Measurements from ENCODE around the gene ATG9B.
A peak's percentile ranks its signal among the peaks of the same experiment; 100 is the strongest.

The ATG9B gene

DNA sequence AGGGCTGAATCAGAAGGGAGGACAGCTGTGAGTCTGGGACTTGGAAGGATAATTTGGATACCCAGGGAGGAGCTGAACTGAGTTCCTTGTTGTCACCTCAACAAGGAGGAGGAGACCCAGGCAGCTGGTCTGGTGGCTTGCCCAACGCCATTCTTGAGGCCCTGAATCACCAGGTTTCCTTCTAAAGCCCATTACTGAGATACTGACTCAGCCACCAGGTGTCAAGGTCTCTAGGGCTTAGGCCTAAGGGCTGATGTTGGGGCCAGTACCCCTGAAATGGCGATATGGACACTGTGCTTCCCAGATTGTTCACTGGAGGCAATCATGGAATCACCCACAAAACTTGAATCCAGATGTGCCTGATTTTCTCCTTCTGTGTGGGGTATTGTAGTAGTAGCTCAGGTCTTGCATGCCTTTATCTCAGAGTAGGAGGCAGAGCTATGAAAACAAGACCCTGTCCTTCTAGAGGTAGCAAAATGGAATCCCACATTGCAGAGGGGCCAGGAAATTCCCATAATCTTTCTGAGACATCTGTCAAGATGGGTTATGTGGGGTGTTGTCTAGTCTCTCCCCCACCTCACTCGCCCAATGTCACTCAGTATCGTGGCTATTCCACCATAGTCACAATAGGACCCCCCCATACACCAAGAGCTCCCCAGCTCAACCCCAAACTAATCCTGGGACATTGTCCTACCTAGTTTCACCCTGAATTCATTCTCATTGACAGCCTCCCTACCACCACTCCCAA lies 1.8 kb upstream of the ATG9B start:
- DNase-seq (ENCODE audit: low spot score), result no peak
- no peak overlapping the region for H3K27ac ChIP-seq
- H3K4me3 ChIP-seq, result no peak overlapping the region
- no peak for TF ChIP-seq CTCF (IDR thresholded peaks at IDR 0.05)

DNA sequence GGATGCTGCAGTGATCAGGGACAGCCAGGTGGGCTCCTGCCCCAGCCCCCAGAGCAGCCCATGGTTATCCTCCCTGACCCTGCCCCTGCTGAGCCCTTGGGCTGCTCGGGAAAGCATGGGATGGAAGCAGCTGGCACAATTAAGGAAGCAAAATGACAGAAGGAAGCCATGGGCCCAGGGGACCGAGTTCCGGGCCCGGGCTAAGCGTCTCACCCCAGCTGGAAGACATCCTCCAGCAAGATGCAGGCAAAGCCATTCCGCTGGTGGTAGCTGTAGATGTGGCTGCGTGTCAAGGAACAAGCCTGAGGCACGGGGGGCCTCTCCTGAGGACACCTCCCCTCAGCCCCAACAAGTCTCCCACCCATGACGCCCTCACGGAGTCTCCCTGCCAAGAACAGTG lies 1.1 kb downstream of the ATG9B start:
- no peak for TF ChIP-seq CTCF (IDR thresholded peaks at IDR 0.05)
- H3K27ac ChIP-seq, result no peak overlapping the region
- no peak for DNase-seq (ENCODE audit: low spot score)
- H3K4me3 ChIP-seq, result no peak overlapping the region

DNA sequence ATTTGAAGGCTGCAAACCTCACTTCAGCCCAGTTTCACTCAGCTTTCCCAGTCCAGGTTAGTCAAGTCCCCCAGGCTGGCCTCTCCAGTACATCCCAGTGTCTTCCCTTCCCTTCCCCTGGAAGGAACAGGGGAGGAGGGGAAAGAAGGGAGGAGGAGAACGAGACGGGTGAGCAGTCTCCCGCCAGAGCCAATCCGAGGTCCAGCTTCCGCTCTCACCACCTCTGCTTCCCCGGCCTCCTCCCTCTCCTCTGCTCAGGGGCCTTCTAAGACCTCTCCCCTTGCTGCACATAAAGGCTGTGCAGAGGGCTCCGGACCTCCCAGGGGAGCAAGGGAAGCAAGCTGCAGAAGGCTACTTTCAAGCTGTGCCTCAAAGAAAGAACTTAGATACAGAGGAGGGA lies 4.1 kb downstream of the ATG9B start:
- no peak overlapping the region for H3K4me3 ChIP-seq
- no peak for TF ChIP-seq CTCF (IDR thresholded peaks at IDR 0.05)
- no peak for DNase-seq (ENCODE audit: low spot score)

GRCh38 chr7:151019130-151019447 lies 5.2 kb downstream of the ATG9B start:
- no peak for TF ChIP-seq CTCF (IDR thresholded peaks at IDR 0.05)
- no peak for DNase-seq (ENCODE audit: low spot score)
- H3K4me3 ChIP-seq, result peak overlapping the region; percentile 63
- no peak overlapping the region for H3K27ac ChIP-seq

More for the DNA sequence above, 4.1 kb downstream of the ATG9B start:
- no peak overlapping the region for H3K27ac ChIP-seq

DNA sequence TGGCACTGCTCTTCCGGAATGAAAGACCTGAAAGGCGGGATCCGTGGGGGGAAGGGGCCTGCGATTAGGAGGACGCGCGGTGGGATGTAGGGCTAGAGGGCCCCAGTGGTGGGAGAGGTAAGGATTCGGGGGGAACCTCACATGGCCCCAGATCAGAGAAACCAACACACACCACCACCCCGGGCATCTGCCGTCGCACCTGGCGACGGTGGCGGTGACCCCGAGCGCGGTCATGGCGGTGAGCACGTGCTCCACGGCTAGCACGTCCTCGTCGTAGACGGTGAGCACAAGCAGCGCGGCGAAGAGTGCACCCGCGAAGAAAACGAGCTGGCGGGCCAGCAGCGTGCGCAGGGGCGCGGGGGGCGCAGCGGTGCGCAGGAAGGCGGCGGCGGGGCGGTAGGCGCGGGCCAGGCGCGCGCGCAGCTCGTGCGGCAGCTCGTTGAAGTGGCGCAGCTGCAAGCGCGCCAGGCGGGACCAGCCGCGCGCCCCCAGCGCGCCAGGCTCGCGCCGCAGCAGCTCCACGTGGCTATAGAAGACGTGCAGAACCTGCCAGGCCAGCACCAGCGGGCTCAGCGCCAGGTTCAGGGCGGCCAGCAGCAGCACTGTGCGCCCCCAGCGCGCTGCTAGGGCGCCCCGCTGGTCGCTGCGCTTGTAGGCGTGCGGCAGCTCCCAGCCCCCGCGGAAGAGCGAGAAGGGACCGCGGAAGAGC lies 5.7 kb downstream of the ATG9B start:
- no peak for DNase-seq (ENCODE audit: low spot score)
- H3K27ac ChIP-seq, result no peak overlapping the region
- H3K4me3 ChIP-seq, result peak overlapping the region; percentile 63
- TF ChIP-seq CTCF (IDR thresholded peaks at IDR 0.05), result peak; percentile 2

DNA sequence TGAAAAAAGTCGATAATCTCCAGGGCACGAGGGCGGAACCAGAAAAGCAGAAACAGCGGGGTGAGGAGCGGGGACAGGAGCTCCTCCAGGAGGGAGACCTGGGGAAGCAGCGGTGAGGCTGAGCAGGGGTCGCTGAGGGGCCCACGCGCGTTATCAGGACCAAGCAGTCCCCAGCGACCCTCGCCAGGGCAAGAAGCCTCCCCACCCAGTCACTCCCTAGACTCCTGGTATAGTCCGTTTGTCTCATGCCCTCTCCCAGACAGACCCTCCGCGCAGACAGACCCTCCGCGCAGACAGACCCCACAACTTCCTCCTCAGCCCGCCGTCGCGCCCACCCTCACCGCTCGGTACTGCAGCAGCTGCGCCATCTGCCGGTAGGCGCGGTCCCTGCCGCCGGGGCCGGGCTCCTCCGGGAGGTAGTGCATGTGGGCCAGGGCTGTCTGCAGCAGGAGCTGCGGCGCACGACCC lies 6.3 kb downstream of the ATG9B start:
- Histone ChIP-seq H3K27ac (no peak overlapping the region), H3K4me3 (peak overlapping the region; percentile 63)
- DNase-seq (ENCODE audit: low spot score), result no peak
- peak; percentile 92 for TF ChIP-seq CTCF (IDR thresholded peaks at IDR 0.05)

All from coronary artery (tissue), 2 donors.